NCI-H2196 (cell line): ENCODE measurements around the gene LRIT2.
A peak's percentile ranks its signal among the peaks of the same experiment; 100 is the strongest.

Source experiments
- DNase-seq: peaks from one replicate; lab custom pipeline; 2025; ENCODE audit not compliant: unreplicated experiment; lab: John Stamatoyannopoulos, UW

Gene LRIT2, protein sequence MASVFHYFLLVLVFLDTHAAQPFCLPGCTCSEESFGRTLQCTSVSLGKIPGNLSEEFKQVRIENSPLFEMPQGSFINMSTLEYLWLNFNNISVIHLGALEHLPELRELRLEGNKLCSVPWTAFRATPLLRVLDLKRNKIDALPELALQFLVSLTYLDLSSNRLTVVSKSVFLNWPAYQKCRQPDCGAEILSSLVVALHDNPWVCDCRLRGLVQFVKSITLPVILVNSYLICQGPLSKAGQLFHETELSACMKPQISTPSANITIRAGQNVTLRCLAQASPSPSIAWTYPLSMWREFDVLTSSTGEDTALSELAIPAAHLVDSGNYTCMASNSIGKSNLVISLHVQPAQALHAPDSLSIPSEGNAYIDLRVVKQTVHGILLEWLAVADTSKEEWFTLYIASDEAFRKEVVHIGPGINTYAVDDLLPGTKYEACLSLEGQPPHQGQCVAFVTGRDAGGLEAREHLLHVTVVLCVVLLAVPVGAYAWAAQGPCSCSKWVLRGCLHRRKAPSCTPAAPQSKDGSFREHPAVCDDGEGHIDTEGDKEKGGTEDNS

DNA sequence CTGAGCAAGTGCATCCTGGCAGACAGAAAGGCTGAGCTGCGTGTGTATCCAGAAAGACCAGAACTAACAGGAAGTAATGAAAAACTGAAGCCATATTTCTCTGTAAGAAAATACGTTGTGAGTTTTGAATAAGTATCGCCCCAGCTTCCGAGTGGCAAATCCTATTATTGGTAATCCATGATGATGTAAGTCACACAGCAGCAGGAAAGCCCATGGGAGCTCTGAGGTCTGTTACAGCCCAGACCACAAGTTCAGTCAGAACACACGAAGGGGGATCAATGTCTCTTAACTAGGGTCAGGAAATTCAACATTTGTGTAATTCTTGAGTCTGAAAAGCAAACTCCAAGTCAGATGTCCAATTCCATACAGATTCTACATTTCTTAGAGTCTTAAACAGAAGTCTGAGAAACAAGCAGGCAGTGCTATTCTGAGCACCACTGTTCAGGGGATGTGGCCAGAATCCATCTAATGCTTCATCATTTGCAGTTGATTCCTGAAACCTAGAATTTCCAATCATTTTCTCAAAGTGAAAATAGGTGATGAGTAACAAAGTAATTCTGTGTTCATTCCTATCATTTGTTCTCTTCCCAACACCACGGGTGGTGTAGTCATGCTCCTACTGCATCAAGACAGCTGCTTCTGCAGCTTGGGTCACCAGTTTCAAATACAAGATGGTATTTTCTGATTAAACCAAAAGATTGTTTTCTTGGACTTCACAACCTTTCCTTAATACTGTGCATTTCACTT is at the start of gene LRIT2:
Gene LRIT2 (minus strand): TSS at position 118 of the 747 bp plus-strand sequence. CDS start 24 bp downstream, at position 94.
- no peak for DNase-seq

DNA sequence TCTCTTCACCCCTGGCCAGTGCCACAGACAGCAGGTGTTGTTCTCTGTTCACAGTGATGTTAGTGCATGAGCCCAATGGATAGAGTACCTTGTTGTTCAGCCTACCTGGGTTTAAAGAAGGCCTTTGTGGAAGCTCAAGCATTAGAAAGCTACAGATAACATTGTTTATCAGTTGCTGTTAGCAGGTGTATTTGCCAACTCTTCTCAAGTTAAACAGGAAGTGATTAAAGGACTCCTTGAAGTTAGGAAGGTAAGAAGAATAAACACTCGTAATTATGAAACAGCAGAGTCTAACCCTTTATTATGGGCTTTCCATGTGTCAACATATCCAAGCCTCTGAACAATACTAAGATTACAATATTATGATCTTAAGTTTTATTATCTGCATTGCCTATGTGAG is 45.4 kb upstream of the LRIT2 start:
- peak; percentile 67 for DNase-seq

DNA sequence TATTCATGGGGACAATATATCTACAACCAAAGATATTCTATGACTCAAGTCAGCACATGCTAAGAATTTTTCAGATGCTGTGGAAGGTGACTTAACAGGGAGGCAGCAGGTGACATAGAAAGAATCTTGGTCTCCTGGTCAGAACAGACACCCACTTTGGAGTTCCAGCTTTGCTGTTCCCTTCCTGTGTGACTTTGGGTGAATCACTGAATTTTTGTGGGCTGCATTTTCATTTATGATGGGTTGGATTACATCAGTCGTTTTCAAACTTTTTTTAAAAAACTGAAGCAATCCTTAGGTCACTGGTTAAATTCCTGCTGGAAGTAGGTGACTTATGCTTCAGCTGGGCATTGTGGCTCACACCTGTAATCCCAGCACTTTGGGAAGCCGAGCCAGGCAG is 44.4 kb upstream of the LRIT2 start:
- DNase-seq: no peak

DNA sequence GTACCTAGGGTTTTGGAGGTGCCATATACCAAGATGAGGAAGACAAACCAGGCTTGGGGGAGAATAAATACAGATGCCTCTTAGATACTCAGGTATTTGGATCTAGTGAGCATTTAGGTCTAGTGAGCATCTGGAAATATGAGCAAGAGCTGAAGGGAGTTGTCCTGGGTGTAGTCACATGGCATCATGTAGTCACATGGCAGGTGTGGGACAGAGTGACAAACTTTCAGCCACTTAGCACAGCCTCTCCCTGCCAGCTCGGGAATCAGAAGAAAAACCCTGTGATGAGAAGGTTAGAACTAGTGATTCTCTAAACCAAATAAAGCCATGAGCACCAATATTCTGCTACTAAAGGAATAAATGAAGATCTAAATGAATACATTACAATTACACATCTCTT is 43.8 kb upstream of the LRIT2 start:
- DNase-seq: no peak

DNA sequence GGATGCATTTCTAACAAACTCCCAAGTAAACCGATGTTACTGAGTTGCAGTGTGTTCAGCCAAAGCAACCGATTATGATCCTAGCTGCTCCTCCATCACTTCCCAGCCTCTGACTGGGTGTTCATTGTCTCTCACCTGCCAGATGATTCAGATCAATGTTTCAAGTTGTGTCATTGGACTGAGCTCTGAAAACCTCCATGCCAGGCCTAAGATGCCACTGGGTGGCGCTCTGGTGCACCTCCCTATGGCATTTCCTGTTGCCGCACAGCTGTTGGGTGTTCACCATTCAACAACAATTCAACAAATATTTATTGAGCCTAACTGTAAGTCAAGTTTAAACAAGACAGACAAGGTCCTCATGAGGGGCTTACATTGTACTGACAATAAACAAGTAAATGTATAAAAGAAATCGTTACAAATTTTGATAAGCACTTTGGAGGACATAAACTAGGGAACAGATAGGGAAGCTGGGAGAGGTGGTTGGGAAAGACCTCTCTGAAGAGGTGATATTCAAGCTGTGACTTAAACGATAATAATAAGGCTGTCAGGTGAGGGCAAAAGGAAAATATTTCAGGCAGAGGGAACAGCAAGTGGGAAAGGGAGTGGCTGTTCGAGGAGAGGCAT is 42.3 kb upstream of the LRIT2 start:
- DNase-seq: peak; percentile 68

DNA sequence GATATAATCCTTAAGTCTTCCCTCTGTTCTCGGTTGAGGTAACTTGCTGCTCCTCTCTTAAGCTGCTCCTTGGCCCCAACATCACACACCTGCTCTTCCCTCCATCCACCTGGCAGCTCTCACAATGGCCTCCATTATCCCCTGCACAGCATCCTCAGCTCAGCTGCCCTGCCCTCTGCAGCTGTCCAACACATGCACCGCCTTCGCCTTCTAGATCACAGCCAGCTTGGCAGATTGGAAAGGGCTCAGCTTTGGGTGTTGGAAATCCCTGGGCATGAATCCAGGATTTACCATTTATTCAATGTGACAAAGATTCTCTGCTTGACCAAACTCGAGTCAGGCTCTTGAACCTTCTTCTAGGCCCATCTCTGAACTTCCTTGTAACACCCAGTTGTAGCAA is 40.1 kb upstream of the LRIT2 start:
- DNase-seq: peak; percentile 81

DNA sequence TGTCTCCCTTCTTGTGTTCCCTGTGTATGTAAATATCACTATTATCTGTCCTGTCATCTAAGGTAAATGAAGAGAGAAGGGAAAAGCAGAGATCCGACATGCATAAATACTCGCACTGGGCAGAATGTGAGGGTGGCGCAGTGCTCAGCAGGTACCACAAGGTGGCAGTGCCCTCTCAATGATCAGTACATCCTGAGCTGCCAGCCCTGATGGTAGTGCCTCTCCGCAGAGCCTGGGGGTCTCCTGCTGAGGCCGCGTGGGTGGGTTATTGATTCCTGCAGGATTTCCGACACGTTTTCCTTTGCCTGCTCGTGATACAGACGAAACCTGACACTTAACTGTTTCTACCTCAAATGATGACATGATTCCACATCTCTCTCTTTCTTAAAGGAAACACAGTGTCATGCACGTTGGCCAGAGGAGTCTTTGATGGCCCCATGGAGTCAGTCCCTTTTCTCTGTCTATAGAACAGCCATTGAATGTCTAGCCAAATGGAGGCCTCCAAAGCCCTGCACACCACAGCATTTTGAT is 39.3 kb upstream of the LRIT2 start:
- peak; percentile 62 for DNase-seq

DNA sequence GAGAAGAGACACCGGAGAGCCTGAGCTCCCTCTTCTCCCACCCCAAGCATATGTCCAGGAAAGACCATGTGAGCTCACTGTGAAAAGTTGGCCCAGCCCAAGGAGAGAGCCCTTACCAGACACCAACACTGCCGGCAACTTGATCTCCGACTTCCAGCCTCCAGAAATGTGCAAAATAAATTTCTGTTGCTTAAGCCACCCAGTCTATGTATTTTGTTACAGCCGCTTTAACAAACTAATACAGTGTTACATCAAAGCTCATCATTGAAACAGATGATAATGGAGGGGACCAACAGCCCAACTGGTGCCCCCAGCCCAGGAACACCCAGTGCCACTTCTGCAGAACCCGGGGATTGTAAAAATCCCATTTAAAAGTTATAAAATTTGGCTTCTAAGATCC is 38.4 kb upstream of the LRIT2 start:
- no peak for DNase-seq

DNA sequence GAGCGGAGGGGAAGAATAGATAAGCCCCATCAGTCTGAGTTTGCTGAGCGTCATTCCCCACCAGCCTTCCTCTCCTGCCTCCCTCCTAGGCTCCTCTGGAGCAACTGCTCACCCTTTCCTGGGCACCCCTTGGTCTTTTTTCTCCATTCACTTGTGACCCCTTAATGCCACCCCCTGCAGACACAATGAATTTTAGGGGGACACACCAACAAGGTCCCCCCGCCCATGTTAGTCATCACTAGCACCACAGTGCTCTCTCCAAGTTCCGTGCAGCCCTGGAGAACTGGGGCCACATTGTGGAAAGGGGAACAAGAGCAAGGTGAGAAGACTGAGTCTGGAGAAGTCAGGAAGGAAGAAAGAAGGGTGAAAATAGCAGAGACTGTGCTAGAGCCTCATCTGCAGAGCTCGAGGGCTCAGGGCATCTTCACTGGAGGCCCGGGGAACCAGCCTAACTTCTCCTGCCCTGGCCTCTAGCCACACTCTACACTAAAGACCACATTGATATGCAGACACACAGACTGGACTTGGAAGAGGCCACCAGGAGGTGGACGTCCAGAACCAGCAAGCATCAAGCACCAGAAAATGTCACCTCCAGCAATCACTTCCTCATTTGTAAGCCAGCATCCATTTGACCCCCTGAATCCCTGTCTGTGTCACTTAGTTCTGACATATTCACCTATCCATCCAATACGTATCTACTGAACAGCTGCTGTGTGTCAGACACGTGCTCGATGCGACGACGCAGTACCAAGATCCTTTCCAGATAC is 37.0 kb upstream of the LRIT2 start:
- no peak for DNase-seq

DNA sequence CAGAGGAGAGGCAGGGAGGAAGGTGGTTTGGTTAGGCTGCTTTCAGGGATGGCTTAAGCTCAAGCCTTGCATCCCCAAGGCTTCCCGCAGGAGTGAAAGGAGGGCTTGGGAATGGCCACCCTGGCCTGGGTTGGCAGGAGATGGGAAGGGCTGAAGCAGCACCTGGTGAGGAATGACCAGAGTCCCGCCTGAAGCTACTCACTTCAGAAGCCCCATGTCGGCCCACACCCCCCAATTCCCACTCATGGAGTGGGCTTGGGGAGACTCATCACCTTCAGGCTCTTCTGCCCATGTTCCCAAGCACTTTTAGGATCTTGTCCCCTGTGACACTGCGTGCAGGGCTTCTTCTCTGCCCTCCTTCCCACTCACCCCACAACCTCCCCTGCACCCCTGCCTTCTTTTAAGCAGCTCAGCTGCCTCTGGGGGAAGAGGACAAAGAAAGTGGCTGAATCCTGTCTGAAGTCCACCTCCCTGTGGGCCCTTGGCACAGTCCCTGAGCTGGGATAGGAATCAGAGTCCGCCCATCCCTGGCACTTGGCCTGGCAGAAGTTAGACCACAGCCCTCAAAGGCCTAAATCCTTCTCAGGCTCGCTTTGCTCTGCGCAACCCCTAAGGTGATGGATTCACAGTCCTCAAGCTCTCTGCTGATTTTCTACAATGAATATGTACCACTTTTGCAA is 36.0 kb upstream of the LRIT2 start:
- no peak for DNase-seq

DNA sequence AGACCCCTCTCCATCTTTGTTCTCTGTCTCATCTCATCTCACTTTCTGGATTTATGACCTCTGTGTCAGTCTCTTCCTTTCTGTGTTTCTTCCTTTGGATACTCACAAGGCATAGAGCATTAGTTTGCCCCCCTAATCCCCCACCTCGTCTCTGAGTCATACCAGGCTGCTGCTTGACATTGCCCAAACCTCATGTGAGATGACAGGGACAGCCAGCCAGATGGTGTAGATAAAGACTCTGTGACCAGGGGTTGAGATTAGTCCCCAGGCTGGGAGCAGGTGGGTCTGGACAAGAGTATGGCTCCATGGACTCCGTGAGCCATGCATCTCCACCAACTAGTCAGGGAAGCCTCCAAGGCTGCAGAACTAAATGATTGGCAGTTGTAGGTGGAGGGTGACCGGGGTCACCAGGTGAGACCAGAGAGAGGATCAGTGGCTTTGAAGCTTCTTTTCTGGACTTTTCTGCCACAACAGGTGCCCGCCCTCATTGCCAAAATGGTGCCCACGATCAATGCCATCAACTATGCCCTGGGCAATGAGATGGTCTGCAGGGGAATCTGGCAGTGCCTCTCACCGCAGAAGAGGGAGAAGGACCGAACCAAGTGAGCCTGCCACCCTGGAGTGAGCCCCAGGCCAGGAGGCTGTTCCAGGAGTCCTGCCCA is 32.8 kb upstream of the LRIT2 start:
- DNase-seq: no peak

DNA sequence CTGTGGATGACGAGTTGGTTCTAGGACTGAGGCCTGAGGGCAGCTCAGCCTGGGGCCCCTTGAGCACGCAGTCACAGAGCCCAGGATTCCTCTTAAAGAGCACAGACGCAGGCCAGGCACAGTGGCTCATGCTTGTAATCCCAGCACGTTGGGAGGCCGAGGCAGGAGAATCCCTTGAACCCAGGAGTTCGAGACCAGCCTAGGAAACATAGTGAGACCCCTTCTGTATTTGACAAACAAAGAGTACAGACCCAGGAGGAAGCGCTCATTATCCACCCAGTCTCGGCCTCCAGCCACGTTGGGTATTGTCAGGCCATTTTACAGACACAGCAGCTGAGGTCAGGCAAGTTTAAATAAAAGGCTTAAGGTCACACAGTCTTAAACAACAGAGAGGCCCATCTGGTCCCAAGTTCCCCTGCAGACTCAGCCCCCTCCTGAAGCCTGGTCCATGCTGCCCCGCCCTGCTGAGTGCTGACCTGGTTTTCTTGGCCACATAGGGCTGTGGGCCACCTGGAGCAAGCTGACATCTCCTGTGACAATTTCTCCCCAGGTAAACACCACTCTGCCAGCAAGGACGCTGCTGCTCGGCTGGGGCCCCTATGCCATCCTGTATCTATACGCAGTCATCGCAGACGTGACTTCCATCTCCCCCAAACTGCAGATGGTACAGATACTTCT is 32.1 kb upstream of the LRIT2 start:
- DNase-seq: no peak

DNA sequence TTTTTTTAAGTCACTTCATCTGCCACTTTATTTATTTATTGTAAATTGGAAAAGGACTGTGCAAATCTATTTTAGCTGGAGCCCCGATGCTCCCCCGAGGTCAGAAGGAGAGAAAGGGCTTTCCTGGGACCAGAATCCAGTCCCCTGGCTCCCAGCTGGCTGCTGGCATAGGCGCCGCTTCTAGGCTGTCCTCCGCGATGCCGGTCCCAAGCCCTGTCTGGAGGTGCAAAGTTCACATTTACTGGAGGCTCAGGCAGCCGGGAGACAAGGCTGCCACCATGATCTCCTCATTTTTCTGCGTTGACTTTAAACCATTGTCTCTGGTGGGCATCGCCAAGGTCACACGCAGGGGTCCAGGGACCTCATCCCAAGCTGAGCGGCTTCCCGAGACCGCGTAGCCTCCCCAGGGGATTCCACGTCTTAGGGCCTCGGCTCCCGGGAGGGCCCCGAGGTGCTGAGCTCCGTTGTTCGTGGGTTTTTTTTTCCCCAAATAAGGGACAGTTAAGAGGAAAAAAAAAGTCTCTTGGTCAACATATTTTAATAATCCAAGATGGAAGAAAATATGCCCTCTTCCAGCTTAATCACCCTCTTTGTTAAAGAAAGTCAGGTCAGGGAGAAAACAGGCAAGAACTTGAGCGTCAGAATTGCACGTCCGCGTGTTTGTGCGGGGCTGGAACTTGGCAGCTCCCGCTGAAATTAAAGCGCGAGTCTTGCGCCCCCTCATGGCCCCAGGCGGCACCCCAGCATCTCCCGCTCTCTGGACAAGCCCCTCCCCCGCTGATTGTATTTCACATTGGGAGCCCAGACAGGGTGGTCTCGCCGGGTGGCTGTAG is 31.4 kb upstream of the LRIT2 start:
- no peak for DNase-seq

DNA sequence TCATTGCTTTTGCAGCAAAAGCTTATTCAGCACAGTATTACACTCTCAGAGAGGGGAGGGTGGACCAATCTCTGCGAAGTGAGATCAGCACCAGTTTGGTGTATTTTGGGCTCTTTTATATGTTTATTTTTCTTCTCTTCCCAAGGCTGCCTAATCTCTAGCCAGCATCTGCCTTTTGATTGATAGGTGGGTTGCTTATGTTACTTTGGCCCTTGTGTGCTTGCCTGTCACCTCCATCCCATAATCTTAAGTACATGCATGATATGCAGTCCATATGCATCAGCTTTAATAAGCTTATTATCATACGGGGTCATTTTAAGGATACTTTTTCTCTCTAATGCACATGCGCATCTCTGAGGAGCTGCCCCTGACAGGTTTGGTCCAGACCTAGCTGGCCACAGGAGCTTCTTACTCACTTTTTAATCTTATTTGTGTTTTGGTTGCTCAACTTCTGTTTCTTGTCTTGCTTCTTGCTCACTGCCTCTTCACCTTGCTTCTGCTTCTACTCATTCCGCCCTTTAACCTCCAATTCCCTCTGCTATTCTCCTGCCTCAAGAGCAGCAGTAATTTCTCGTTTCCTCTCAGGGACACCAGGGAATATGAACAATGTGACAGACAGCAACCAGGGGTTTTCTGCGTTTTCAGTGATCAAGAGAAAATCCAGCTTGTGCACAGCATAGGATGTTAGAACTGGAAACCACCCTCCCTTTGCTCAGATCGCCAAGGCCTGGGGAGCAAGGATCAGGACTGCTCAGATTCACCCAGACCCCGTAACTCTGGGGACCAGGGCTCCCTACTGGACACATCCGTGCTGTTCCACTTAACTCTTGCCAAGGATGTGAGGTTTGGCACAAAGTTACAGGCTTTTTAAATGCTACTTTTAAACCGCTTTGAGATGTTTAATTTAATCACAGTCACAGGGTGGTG is 29.5 kb upstream of the LRIT2 start:
- DNase-seq: no peak

DNA sequence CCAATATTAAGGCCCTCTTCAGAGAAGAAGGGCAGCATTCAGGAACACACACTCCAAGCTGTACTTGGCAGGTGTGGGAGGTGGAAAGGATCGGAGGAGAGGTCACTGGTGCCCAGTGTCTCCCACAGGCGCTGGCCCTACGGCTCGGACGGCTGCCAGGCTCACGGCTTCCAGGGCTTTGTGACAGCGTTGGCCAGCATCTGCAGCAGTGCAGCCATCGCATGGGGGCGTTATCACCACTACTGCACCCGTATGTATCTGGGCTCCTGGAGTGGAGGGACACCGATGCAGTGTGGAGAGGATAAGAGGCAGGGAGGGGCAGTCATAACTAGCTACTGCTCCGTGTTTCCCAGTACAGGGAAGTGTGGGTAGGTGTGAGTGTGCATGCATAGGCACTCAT is 23.4 kb upstream of the LRIT2 start:
- no peak for DNase-seq

DNA sequence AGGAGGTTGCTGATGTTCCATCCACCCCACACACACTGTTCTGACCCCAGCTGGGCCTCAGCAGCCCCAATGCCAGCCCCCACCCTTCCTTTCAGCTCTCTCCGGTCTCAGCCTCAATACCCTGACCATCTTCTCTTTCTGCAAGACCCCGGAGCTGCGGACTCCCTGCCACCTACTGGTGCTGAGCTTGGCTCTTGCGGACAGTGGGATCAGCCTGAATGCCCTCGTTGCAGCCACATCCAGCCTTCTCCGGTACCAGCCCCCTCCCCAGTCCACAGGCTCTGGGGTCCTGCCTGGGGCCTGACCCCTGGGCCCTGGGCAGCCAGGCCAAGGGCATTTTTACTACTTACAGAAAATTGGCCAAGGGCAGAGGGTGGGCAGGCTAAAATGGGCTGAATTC is 22.2 kb upstream of the LRIT2 start:
- DNase-seq: no peak

DNA sequence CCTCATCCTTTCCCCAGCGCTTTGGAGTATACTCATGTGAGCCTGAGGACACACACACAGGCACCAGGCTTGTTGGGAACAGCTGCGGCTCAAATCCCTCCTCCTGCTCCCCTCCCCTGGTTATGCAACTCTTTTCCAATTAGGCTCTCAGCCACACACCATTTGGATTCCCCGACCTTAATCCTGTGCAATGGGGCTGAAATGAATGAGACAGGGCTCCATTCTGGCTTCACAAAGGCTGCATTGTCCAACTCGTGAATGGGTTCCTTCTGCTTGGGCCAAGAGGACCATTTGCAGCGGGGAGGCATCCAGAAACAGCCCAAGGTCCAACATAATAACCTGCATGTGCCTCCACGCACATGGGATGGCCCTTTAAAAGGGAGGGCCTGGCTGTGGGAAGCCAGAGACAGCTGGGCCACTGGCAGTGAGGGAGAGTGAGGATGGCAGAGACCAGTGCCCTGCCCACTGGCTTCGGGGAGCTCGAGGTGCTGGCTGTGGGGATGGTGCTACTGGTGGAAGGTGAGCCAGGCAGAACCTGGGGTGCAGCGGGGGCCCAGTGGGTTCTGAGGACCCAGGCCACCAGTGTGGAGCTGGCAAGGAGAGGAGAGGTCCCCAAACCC is 19.4 kb upstream of the LRIT2 start, which contains the start of gene RGR:
Gene RGR (plus strand): TSS at position 403 of the 620 bp plus-strand sequence. CDS start 38 bp downstream, at position 441.
- peak; percentile 31 for DNase-seq
